ENCODE data around the gene SRSF7.
"Not testable (repeated sequence)": the region's sequence is repeated elsewhere in the genome, so short reads cannot be mapped to it uniquely, and the experiment has no call there.

Gene SRSF7

GRCh38 chr2:38704664-38705063, 46.5 kb downstream of the SRSF7 start:
- H3K27me3 ChIP-seq (ENCODE audit: control insufficient read depth, insufficient read depth, low read length), result no peaks in the 10 kb centered on the region
- WGBS (ENCODE audit: insufficient coverage, insufficient read length), result no CpG with 5 or more reads among the region's 2 CpGs
- DNase-seq (ENCODE audit: low read depth, low spot score), result no peak
- H3K4me1 ChIP-seq (ENCODE audit: control insufficient read depth, insufficient read depth, low read length), result no peaks in the 10 kb centered on the region
- H3K27ac ChIP-seq (ENCODE audit: low read length), result no peak overlapping the region
- no peaks in the 10 kb centered on the region for H3K9me3 ChIP-seq (ENCODE audit: control insufficient read depth, insufficient read depth, low read length)
- no peak overlapping the region for H3K4me3 ChIP-seq (ENCODE audit: low read length)
- no peaks in the 10 kb centered on the region for H3K36me3 ChIP-seq (ENCODE audit: control insufficient read depth, insufficient read depth, low read length)

DNA sequence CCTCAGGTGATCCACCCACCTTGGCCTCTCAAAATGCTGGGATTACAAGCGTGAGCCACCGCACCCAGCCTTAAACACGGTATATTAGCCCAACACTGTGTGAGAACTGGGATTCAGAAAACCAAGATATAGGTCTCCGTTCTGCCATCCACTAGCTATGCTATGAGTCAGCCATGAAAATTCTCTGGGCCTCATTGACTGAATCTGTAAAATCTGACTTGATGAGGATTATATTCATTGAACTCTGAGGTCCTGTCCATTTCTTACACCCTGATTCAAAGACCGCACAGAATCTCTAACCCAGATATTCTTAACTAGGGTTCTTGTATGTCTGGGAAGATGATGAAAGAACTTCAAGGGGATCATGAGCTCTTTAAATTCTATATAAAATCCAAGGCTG, 47.8 kb downstream of the SRSF7 start:
- not testable (repeated sequence) for H3K9me3 ChIP-seq (ENCODE audit: control insufficient read depth, insufficient read depth, low read length); H3K27me3 ChIP-seq (ENCODE audit: control insufficient read depth, insufficient read depth, low read length); H3K27ac ChIP-seq (ENCODE audit: low read length); H3K4me1 ChIP-seq (ENCODE audit: control insufficient read depth, insufficient read depth, low read length); DNase-seq (ENCODE audit: low read depth, low spot score); H3K4me3 ChIP-seq (ENCODE audit: low read length); H3K36me3 ChIP-seq (ENCODE audit: control insufficient read depth, insufficient read depth, low read length)
- no CpG with 5 or more reads among the region's 5 CpGs for WGBS (ENCODE audit: insufficient coverage, insufficient read length)

DNA sequence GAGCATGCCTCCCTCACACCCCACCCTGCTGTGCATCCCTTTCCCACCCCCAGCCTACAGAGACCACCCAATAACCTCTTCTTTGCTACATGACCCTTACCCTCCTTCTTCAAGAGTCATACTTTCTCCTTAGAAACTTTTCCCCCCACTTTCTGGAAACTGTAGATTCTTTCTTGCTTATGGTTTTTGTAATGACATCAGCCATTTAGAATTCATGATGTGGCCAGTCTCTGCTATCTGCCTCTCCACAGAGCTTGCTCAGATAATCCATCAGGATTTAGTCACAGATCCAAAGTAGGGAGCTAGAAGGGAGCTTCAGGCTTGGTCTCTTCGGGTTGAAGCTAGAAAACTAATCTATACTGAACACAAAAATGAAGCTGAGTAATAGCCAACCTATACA, 48.7 kb downstream of the SRSF7 start:
- no peaks in the 10 kb centered on the region for H3K27me3 ChIP-seq (ENCODE audit: control insufficient read depth, insufficient read depth, low read length)
- H3K27ac ChIP-seq (ENCODE audit: low read length), result no peak overlapping the region
- WGBS (ENCODE audit: insufficient coverage, insufficient read length), result no CpG with 5 or more reads among the region's 1 CpG
- no peaks in the 10 kb centered on the region for H3K9me3 ChIP-seq (ENCODE audit: control insufficient read depth, insufficient read depth, low read length)
- no peaks in the 10 kb centered on the region for H3K36me3 ChIP-seq (ENCODE audit: control insufficient read depth, insufficient read depth, low read length)
- H3K4me1 ChIP-seq (ENCODE audit: control insufficient read depth, insufficient read depth, low read length), result no peaks in the 10 kb centered on the region
- no peak for DNase-seq (ENCODE audit: low read depth, low spot score)
- H3K4me3 ChIP-seq (ENCODE audit: low read length), result no peak overlapping the region

DNA sequence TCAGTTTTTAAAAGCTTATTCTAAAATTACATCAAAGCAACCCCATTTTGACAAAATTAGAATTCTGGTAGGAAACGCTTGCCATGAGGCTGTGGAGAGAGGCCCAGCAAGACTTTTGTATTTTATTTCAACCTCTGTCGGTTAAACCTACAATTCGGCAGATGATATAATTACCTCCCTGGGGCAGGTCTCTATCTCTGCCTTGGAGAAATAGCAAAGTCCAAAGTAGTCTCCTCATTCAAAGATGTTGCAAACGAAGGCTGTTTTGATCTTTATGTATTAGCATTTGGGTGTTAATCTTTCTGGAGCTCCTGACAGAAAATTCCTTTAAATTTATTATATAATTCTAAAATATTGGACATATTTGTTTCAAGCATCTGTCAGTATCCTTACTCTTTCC, 49.6 kb downstream of the SRSF7 start:
- Histone ChIP-seq H3K27me3 (ENCODE audit: control insufficient read depth, insufficient read depth, low read length) (no peaks in the 10 kb centered on the region), H3K4me3 (ENCODE audit: low read length) (no peak overlapping the region), H3K36me3 (ENCODE audit: control insufficient read depth, insufficient read depth, low read length) (no peaks in the 10 kb centered on the region), H3K9me3 (ENCODE audit: control insufficient read depth, insufficient read depth, low read length) (no peaks in the 10 kb centered on the region), H3K27ac (ENCODE audit: low read length) (no peak overlapping the region), H3K4me1 (ENCODE audit: control insufficient read depth, insufficient read depth, low read length) (no peaks in the 10 kb centered on the region)
- WGBS (ENCODE audit: insufficient coverage, insufficient read length), result no CpG with 5 or more reads among the region's 4 CpGs
- DNase-seq (ENCODE audit: low read depth, low spot score), result no peak

- Histone ChIP-seq H3K27ac (ENCODE audit: low read length) (no peak overlapping the region), H3K9me3 (ENCODE audit: control insufficient read depth, insufficient read depth, low read length) (no peaks in the 10 kb centered on the region), H3K27me3 (ENCODE audit: control insufficient read depth, insufficient read depth, low read length) (no peaks in the 10 kb centered on the region), H3K4me1 (ENCODE audit: control insufficient read depth, insufficient read depth, low read length) (no peaks in the 10 kb centered on the region), H3K4me3 (ENCODE audit: low read length) (no peak overlapping the region), H3K36me3 (ENCODE audit: control insufficient read depth, insufficient read depth, low read length) (no peaks in the 10 kb centered on the region)
- no peak for DNase-seq (ENCODE audit: low read depth, low spot score)
Measured at GRCh38 chr2:38700881-38701458, 50.2 kb downstream of the SRSF7 start.

- Histone ChIP-seq H3K27ac (ENCODE audit: low read length) (no peak overlapping the region), H3K4me1 (ENCODE audit: control insufficient read depth, insufficient read depth, low read length) (no peaks in the 10 kb centered on the region), H3K36me3 (ENCODE audit: control insufficient read depth, insufficient read depth, low read length) (no peaks in the 10 kb centered on the region), H3K27me3 (ENCODE audit: control insufficient read depth, insufficient read depth, low read length) (no peaks in the 10 kb centered on the region), H3K9me3 (ENCODE audit: control insufficient read depth, insufficient read depth, low read length) (no peaks in the 10 kb centered on the region), H3K4me3 (ENCODE audit: low read length) (no peak overlapping the region)
- no CpG with 5 or more reads among the region's 9 CpGs for WGBS (ENCODE audit: insufficient coverage, insufficient read length)
- DNase-seq (ENCODE audit: low read depth, low spot score), result no peak
Measured at GRCh38 chr2:38700113-38700785, 50.9 kb downstream of the SRSF7 start.

DNA sequence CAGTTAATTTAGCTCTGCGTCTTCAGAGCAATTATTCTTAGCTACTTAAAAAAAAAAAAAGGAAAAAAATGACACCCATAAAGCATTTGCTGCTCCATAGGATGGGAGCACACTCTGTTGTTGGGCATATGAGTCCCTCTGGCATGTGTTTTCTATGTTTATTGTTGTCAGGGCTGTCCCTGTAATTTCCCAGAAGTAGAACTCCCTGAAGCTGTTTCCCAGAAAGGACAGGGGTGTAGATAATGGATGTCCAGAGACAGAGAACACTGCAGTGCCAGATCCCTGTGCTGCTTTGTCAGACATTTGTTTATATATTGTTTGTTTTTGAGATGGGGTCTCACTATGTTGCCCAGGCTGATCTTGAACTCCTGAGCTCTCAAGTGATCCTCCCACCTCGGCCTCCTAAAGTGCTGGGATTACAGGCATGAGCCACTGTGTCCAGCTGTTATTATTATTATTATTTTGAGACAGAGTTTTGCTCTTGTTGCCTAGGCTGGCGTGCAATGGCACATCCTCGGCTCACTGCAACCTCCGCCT, 52.6 kb downstream of the SRSF7 start:
- DNase-seq (ENCODE audit: low read depth, low spot score), result no peak
- Histone ChIP-seq H3K4me1 (ENCODE audit: control insufficient read depth, insufficient read depth, low read length) (no peaks in the 10 kb centered on the region), H3K27ac (ENCODE audit: low read length) (no peak overlapping the region), H3K4me3 (ENCODE audit: low read length) (no peak overlapping the region), H3K36me3 (ENCODE audit: control insufficient read depth, insufficient read depth, low read length) (no peaks in the 10 kb centered on the region), H3K9me3 (ENCODE audit: control insufficient read depth, insufficient read depth, low read length) (no peaks in the 10 kb centered on the region), H3K27me3 (ENCODE audit: control insufficient read depth, insufficient read depth, low read length) (no peaks in the 10 kb centered on the region)
- no CpG with 5 or more reads among the region's 5 CpGs for WGBS (ENCODE audit: insufficient coverage, insufficient read length)

- WGBS (ENCODE audit: insufficient coverage, insufficient read length), result no CpG with 5 or more reads among the region's 8 CpGs
- H3K27ac ChIP-seq (ENCODE audit: low read length), result no peak overlapping the region
- H3K36me3 ChIP-seq (ENCODE audit: control insufficient read depth, insufficient read depth, low read length), result no peaks in the 10 kb centered on the region
- no peaks in the 10 kb centered on the region for H3K9me3 ChIP-seq (ENCODE audit: control insufficient read depth, insufficient read depth, low read length)
- no peak overlapping the region for H3K4me3 ChIP-seq (ENCODE audit: low read length)
- no peaks in the 10 kb centered on the region for H3K4me1 ChIP-seq (ENCODE audit: control insufficient read depth, insufficient read depth, low read length)
- no peak for DNase-seq (ENCODE audit: low read depth, low spot score)
- H3K27me3 ChIP-seq (ENCODE audit: control insufficient read depth, insufficient read depth, low read length), result no peaks in the 10 kb centered on the region
Measured at GRCh38 chr2:38697116-38697840, 53.9 kb downstream of the SRSF7 start.
